ENCODE data around the gene C1QTNF12.

DNA sequence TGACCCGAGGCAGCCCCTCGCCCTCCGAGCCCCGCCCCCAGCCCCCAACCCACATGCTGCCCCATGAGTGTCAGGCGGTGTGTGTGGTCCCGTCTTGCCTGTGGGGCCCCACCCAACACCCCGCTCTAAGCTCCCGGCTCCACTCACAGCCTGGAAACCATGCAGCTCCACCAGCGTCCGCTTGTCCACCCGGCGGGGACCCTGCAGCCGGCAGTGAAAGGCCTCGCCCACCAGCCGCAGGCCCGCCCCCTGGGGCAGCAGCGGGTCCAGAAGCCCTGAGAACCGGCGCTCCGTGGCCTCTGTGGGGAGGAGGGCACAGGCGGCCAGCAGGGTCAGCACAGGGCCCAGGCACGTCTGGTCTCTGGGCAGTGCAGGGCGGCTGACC lies 2.7 kb downstream of the C1QTNF12 start:
- TF ChIP-seq NFRKB (IDR thresholded peaks at IDR 0.05): no peak
- no peak for TF ChIP-seq BHLHE40 (IDR thresholded peaks at IDR 0.05; ENCODE audit: borderline replicate concordance)
- TF ChIP-seq FOXK2 (IDR thresholded peaks at IDR 0.05): no peak
- no peak for TF ChIP-seq L3MBTL2 (conservative IDR thresholded peaks at IDR 0.05)
- no peak for TF ChIP-seq HDGF (IDR thresholded peaks at IDR 0.05; ENCODE audit: borderline replicate concordance)
- TF ChIP-seq TARDBP (IDR thresholded peaks at IDR 0.05): no peak
- TF ChIP-seq, protein P1, sequence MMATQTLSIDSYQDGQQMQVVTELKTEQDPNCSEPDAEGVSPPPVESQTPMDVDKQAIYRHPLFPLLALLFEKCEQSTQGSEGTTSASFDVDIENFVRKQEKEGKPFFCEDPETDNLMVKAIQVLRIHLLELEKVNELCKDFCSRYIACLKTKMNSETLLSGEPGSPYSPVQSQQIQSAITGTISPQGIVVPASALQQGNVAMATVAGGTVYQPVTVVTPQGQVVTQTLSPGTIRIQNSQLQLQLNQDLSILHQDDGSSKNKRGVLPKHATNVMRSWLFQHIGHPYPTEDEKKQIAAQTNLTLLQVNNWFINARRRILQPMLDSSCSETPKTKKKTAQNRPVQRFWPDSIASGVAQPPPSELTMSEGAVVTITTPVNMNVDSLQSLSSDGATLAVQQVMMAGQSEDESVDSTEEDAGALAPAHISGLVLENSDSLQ (IDR thresholded peaks at IDR 0.05): no peak
- no peak for TF ChIP-seq SP1 (IDR thresholded peaks at IDR 0.05)
- TF ChIP-seq CTBP1 (IDR thresholded peaks at IDR 0.05; ENCODE audit: borderline replicate concordance): no peak

All from HEK293T (cell line).